Endothelial cell of umbilical vein (primary cell): Measurements from ENCODE around the gene USP31. TPM values are rescaled to one million over a fixed set of nuclear protein-coding genes. Genes with fewer than 3 reads are reported as not detected.

ENCODE experiments used
- BruUV-seq: library from RNA; stranded (reverse); fragments of 400-500 nt; replicated peaks from 2 replicates; lab custom pipeline; 2021; lab: Mats Ljungman, UMichigan
- CTCF ChIA-PET: fragments of 300-600, 350-600 bp; sonication (Branson Sonifier 250); formaldehyde crosslinking; loops from one replicate; lab custom pipeline; 2021; ENCODE audit warnings: antibody characterized with exemption, inconsistent platforms; lab: Charles Lee
- POLR2A ChIA-PET: fragments of 300-600, 350-600 bp; sonication (Branson Sonifier 250); formaldehyde crosslinking; loops from one replicate; lab custom pipeline; 2021; ENCODE audit warnings: antibody characterized with exemption, inconsistent platforms; lab: Charles Lee
- DNase-seq: peaks from one replicate; pipeline ENCODE4 v3.0.0-alpha.2; 2011; ENCODE audit warnings: low read depth, low spot score
- FAIRE-seq: peaks from 2 replicates; lab custom pipeline; 2011; peaks lifted over from hg19 to GRCh38; lab: Jason Lieb, UNC
- H2AFZ ChIP-seq: 2 replicates; pipeline ENCODE4 v1.6.0; 2012; ENCODE audit warnings: low read depth, low read length, control low read depth, inconsistent platforms
- H3K27ac ChIP-seq: 2 replicates; pipeline ENCODE4 v1.5.1; 2011; ENCODE audit warnings: low read depth, mild to moderate bottlenecking, control low read depth, low read length, moderate library complexity; ENCODE audit not compliant: insufficient read depth
- H3K27me3 ChIP-seq, 2 experiments: 2 replicates each; pipeline versions ENCODE4 v1.6.0 to v1.6.1; 2011; ENCODE audit warnings: low read length in 2 of 2, mixed read lengths in 1 of 2; ENCODE audit not compliant: control insufficient read depth in 2 of 2, insufficient read depth in 2 of 2
- H3K36me3 ChIP-seq, 2 experiments: 2 replicates in 1 of 2; 3 replicates in 1 of 2; pipeline ENCODE4 v1.5.1; 2011; ENCODE audit warnings: low read length in 2 of 2, mild to moderate bottlenecking in 1 of 2, moderate library complexity in 1 of 2; ENCODE audit not compliant: control insufficient read depth in 2 of 2, insufficient read depth in 2 of 2; ENCODE audit errors: extremely low read depth in 1 of 2
- H3K4me1 ChIP-seq: 3 replicates; pipeline ENCODE4 v1.5.1; 2011; ENCODE audit warnings: mild to moderate bottlenecking, low read length; ENCODE audit not compliant: control insufficient read depth, insufficient read depth; ENCODE audit errors: extremely low read depth
- H3K4me2 ChIP-seq: 2 replicates; pipeline ENCODE4 v1.6.1; 2011; ENCODE audit warnings: low read length, control low read depth, mixed read lengths; ENCODE audit not compliant: insufficient read depth
- H3K4me3 ChIP-seq, 3 experiments: fragments of 200-600 bp in 1 of 3; sonication (generic), shearing (Covaris generic) in 1 of 3; replicated peaks in 1 of 3; 2 replicates each; pipeline ENCODE4 v1.5.1; 2011 to 2016; ENCODE audit warnings: control low read depth in 3 of 3, low read length in 3 of 3, mild to moderate bottlenecking in 2 of 3, inconsistent platforms in 1 of 3, low read depth in 1 of 3, moderate library complexity in 1 of 3; ENCODE audit not compliant: insufficient read depth in 1 of 3
- H3K79me2 ChIP-seq: 2 replicates; pipeline ENCODE4 v1.6.0; 2012; ENCODE audit warnings: low read length, inconsistent platforms; ENCODE audit not compliant: control insufficient read depth, insufficient read depth
- H3K9ac ChIP-seq: replicated peaks from 2 replicates; pipeline ENCODE3; 2011; ENCODE audit warnings: low read length, control low read depth; ENCODE audit not compliant: insufficient read depth; ENCODE audit errors: extremely low read depth
- H3K9me1 ChIP-seq: replicated peaks from 3 replicates; pipeline ENCODE4 v1.6.0; 2011; ENCODE audit warnings: mild to moderate bottlenecking, low read length; ENCODE audit not compliant: control insufficient read depth, insufficient read depth; ENCODE audit errors: extremely low read depth
- H3K9me3 ChIP-seq: replicated peaks from 2 replicates; pipeline ENCODE4 v1.5.1; 2012; ENCODE audit warnings: low read length, inconsistent platforms; ENCODE audit not compliant: control insufficient read depth, insufficient read depth
- H4K20me1 ChIP-seq: replicated peaks from 2 replicates; pipeline ENCODE3; 2011; ENCODE audit warnings: mild to moderate bottlenecking, low read length; ENCODE audit not compliant: control insufficient read depth, insufficient read depth; ENCODE audit errors: extremely low read depth
- EZH2 ChIP-seq: IDR thresholded peaks from 2 replicates; pipeline ENCODE4 v1.6.1; 2012; ENCODE audit warnings: borderline replicate concordance, low read depth, mild to moderate bottlenecking, moderate library complexity, low read length, inconsistent platforms; ENCODE audit not compliant: severe bottlenecking
- FOS ChIP-seq: IDR thresholded peaks from 2 replicates; pipeline ENCODE4 v1.6.1; 2011; ENCODE audit warnings: mild to moderate bottlenecking, low read length, moderate library complexity, borderline replicate concordance; ENCODE audit not compliant: insufficient read depth
- GATA2 ChIP-seq: IDR thresholded peaks from 2 replicates; pipeline ENCODE4 v1.7.0; 2011; ENCODE audit warnings: low read depth, mild to moderate bottlenecking, moderate library complexity, mixed read lengths, low read length; ENCODE audit not compliant: insufficient read length, insufficient read depth
- JUN ChIP-seq: IDR thresholded peaks from 2 replicates; pipeline ENCODE4 v1.6.1; 2011; ENCODE audit warnings: borderline replicate concordance, low read depth; ENCODE audit not compliant: insufficient read length, insufficient read depth
- MYC ChIP-seq: IDR thresholded peaks from one replicate; pipeline ENCODE4 v1.6.1; 2011; ENCODE audit warnings: mild to moderate bottlenecking, low read depth, low read length
- POLR2A ChIP-seq: IDR thresholded peaks from 2 replicates; pipeline ENCODE4 v1.6.1; 2012; ENCODE audit warnings: low read depth, mild to moderate bottlenecking, control low read depth, low read length
- POLR2AphosphoS5 ChIP-seq: IDR thresholded peaks from 2 replicates; pipeline ENCODE4 v1.6.1; 2012; ENCODE audit warnings: low read depth, mild to moderate bottlenecking, control low read depth, low read length, moderate library complexity; ENCODE audit not compliant: insufficient read depth
- dilution Hi-C: fragments of 300-500 bp; cut with MboI; formaldehyde crosslinking; loops from one replicate; pipeline ENCODE4 v1.15.0; 2019; ENCODE audit warnings: low sequenced_read_pairs; ENCODE audit not compliant: extremely low pct_ligation_motif_present
- intact Hi-C: fragments of 100-400 bp; cut with micrococcal nuclease; formaldehyde crosslinking; loops from one replicate; pipeline ENCODE4 v1.10.0; 2022
- polyA plus RNA-seq, 4 experiments: library from polyadenylated mRNA; depleted of rRNA in 3 of 4; stranded (reverse) in 3 of 4; unstranded in 1 of 4; fragments of >200 nt; gene quantifications; 2 replicates each; pipeline versions ENCODE4 v1.2.1 to v1.2.3, GENCODE V29; 2011 to 2012; ENCODE audit warnings: missing spikeins in 1 of 4
- total RNA-seq: library from RNA; stranded (reverse); gene quantifications from 2 replicates; pipeline ENCODE4 v1.2.3, GENCODE V29; 2021
- TF ChIP-seq, protein P1 (sequence below), 2 donors: IDR thresholded peaks; 1 replicate in 1 of 2; 2 replicates in 1 of 2; pipeline ENCODE4 v1.5.1; 2011; ENCODE audit warnings: low read length in 2 of 2, mild to moderate bottlenecking in 2 of 2, moderate library complexity in 2 of 2, control low read depth in 1 of 2, inconsistent platforms in 1 of 2, low read depth in 1 of 2; ENCODE audit not compliant: insufficient read depth in 1 of 2; ENCODE audit errors: extremely low read depth in 1 of 2
- TF ChIP-seq, protein P2 (sequence below): IDR thresholded peaks from 2 replicates; pipeline ENCODE4 v1.6.1; 2011; ENCODE audit not compliant: insufficient read depth, insufficient read length

USP31 gene
- total and polyA plus RNA-seq, 2 donors (not counting 3 experiments of a cell fraction or from before 2014, with no cell fraction given), result 14.5 to 42.4 TPM

GRCh38 chr16:23052221-23052620, 97.0 kb downstream of the USP31 start:
- Histone ChIP-seq H3K9ac (no peak overlapping the region), H3K36me3 (no peaks in the 10 kb centered on the region), H3K27ac (no peak overlapping the region), H3K9me3 (no peaks in the 10 kb centered on the region), H3K4me3 (no peak overlapping the region), H3K79me2 (no peaks in the 10 kb centered on the region), H2AFZ (no peak overlapping the region), H3K4me2 (no peak overlapping the region), H4K20me1 (no peaks in the 10 kb centered on the region), H3K4me1 (no peaks in the 10 kb centered on the region), H3K9me1 (no peaks in the 10 kb centered on the region), H3K27me3 (peaks cover 0 to 4% of the 10 kb centered on the region in 2 experiments)
- no peak for FAIRE-seq
- ChIA-PET POLR2A (no interaction called here), CTCF (interaction anchor here (0.9 to 1.0 kb wide), 2 partner anchors 9 to 382 kb away, joined by 3 read pairs; no protein-coding TSS in a partner anchor)
- intact Hi-C loops (no loop called here), dilution Hi-C loops (no loop called here)
- DNase-seq, result no peak
- BruUV-seq, result no TSS peak
- TF ChIP-seq POLR2AphosphoS5, result no peak
- no peak for TF ChIP-seq FOS
- no peak for TF ChIP-seq POLR2A
- no peak for TF ChIP-seq JUN

GRCh38 chr16:23051587-23051986, 97.7 kb downstream of the USP31 start:
- no peak for FAIRE-seq
- Histone ChIP-seq H3K27me3 (peaks cover 0 to 4% of the 10 kb centered on the region in 2 experiments), H3K9ac (no peak overlapping the region), H3K4me3 (no peak overlapping the region), H3K9me1 (no peaks in the 10 kb centered on the region), H3K4me2 (no peak overlapping the region), H2AFZ (no peak overlapping the region), H3K27ac (no peak overlapping the region), H4K20me1 (no peaks in the 10 kb centered on the region), H3K9me3 (no peaks in the 10 kb centered on the region), H3K4me1 (no peaks in the 10 kb centered on the region), H3K36me3 (no peaks in the 10 kb centered on the region), H3K79me2 (no peaks in the 10 kb centered on the region)
- intact Hi-C loops (no loop called here), dilution Hi-C loops (no loop called here)
- DNase-seq, result no peak
- BruUV-seq, result no TSS peak
- CTCF ChIA-PET, result no interaction called here
- POLR2A ChIA-PET, result no interaction called here
- no peak for TF ChIP-seq EZH2
- no peak for TF ChIP-seq POLR2A
- TF ChIP-seq, protein P1, sequence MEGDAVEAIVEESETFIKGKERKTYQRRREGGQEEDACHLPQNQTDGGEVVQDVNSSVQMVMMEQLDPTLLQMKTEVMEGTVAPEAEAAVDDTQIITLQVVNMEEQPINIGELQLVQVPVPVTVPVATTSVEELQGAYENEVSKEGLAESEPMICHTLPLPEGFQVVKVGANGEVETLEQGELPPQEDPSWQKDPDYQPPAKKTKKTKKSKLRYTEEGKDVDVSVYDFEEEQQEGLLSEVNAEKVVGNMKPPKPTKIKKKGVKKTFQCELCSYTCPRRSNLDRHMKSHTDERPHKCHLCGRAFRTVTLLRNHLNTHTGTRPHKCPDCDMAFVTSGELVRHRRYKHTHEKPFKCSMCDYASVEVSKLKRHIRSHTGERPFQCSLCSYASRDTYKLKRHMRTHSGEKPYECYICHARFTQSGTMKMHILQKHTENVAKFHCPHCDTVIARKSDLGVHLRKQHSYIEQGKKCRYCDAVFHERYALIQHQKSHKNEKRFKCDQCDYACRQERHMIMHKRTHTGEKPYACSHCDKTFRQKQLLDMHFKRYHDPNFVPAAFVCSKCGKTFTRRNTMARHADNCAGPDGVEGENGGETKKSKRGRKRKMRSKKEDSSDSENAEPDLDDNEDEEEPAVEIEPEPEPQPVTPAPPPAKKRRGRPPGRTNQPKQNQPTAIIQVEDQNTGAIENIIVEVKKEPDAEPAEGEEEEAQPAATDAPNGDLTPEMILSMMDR (IDR thresholded peaks at IDR 0.05; ENCODE audit: extremely low read depth in 1 of 2, insufficient read depth in 1 of 2, low read depth in 1 of 2, low read length in 2 of 2), result no peak
- no peak for TF ChIP-seq MYC
- TF ChIP-seq POLR2AphosphoS5, result no peak
- TF ChIP-seq GATA2, result no peak
- no peak for TF ChIP-seq FOS
- TF ChIP-seq, protein P2, sequence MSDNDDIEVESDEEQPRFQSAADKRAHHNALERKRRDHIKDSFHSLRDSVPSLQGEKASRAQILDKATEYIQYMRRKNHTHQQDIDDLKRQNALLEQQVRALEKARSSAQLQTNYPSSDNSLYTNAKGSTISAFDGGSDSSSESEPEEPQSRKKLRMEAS, result no peak
- no peak for TF ChIP-seq JUN
